ENCODE results near the gene CUTA. TPM values are rescaled to one million over a fixed set of nuclear protein-coding genes. Genes with fewer than 3 reads are reported as not detected.
A peak's percentile ranks its signal among the peaks of the same experiment; 100 is the strongest.

Gene CUTA
- polyA plus RNA-seq, 1 of the 3 experiments (the other 2 are of a cell fraction): 444 TPM

DNA sequence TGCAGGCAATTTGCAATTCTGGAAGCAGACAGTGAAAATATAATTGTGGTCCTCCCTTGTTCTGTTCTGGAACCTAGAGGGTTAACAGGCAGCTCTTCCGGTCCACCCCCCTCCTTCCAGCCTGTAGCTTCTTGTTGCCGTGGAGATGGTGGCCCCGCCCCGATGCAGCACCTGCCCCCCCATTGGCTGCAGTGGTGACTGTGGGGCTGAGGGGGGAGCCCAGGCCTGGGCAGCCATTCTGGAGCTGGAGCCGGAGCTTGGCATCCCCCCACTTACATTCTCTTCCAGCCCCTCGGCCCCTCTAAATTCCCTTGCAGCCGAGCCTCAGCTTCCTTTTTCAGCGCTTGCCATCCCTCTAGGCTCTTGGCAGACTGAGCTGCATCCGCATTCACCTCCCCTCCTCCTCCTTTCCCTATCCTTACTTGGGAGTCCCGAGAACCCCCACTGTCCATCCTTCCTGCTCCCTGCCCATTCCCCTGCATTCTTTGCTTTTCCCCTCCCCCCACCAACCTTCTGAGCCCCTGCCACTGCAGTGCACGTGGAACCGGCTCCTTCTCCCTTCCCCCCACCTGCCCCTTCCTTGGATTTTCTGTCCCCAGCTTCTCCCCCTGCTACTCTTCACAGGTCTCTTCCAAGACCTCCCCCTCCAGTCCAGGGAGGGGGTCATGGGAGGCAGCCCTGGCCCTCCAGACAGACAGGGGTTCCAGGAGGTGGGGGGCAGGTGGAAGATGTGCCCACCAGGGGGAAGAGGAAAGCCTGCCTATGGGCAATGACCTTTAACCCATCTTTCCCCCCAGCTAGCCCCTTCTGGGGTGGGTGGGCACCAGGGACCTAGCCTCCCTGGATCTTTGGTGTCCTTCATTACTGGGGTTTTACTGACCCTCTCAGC lies 13.3 kb upstream of the CUTA start:
- POLR2A ChIA-PET: interaction anchor here (0.8 to 1.7 kb wide), 4 partner anchors 13 to 459 kb away, joined by 3 to 9 read pairs (median 4); partner anchors contain the start of gene ZBTB9
- TF ChIP-seq SMC3 (IDR thresholded peaks at IDR 0.05; ENCODE audit: low read depth, low read length): no peak
- peak; percentile 58; the same call in 1 of the 2 replicates for TF ChIP-seq MXI1 (IDR thresholded peaks at IDR 0.05; ENCODE audit: low read depth, low read length)
- TF ChIP-seq, protein P1, sequence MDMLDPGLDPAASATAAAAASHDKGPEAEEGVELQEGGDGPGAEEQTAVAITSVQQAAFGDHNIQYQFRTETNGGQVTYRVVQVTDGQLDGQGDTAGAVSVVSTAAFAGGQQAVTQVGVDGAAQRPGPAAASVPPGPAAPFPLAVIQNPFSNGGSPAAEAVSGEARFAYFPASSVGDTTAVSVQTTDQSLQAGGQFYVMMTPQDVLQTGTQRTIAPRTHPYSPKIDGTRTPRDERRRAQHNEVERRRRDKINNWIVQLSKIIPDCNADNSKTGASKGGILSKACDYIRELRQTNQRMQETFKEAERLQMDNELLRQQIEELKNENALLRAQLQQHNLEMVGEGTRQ (IDR thresholded peaks at IDR 0.05; ENCODE audit: borderline replicate concordance, low read depth, low read length): no peak
- TF ChIP-seq RXRA (IDR thresholded peaks at IDR 0.05; ENCODE audit: borderline replicate concordance, low read depth): no peak
- TF ChIP-seq, protein P2, sequence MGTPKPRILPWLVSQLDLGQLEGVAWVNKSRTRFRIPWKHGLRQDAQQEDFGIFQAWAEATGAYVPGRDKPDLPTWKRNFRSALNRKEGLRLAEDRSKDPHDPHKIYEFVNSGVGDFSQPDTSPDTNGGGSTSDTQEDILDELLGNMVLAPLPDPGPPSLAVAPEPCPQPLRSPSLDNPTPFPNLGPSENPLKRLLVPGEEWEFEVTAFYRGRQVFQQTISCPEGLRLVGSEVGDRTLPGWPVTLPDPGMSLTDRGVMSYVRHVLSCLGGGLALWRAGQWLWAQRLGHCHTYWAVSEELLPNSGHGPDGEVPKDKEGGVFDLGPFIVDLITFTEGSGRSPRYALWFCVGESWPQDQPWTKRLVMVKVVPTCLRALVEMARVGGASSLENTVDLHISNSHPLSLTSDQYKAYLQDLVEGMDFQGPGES (IDR thresholded peaks at IDR 0.05; ENCODE audit: low read depth, low read length): no peak
- TF ChIP-seq, protein P3, sequence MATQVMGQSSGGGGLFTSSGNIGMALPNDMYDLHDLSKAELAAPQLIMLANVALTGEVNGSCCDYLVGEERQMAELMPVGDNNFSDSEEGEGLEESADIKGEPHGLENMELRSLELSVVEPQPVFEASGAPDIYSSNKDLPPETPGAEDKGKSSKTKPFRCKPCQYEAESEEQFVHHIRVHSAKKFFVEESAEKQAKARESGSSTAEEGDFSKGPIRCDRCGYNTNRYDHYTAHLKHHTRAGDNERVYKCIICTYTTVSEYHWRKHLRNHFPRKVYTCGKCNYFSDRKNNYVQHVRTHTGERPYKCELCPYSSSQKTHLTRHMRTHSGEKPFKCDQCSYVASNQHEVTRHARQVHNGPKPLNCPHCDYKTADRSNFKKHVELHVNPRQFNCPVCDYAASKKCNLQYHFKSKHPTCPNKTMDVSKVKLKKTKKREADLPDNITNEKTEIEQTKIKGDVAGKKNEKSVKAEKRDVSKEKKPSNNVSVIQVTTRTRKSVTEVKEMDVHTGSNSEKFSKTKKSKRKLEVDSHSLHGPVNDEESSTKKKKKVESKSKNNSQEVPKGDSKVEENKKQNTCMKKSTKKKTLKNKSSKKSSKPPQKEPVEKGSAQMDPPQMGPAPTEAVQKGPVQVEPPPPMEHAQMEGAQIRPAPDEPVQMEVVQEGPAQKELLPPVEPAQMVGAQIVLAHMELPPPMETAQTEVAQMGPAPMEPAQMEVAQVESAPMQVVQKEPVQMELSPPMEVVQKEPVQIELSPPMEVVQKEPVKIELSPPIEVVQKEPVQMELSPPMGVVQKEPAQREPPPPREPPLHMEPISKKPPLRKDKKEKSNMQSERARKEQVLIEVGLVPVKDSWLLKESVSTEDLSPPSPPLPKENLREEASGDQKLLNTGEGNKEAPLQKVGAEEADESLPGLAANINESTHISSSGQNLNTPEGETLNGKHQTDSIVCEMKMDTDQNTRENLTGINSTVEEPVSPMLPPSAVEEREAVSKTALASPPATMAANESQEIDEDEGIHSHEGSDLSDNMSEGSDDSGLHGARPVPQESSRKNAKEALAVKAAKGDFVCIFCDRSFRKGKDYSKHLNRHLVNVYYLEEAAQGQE (IDR thresholded peaks at IDR 0.05; ENCODE audit: low read depth, low read length): no peak
- TF ChIP-seq GABPA (IDR thresholded peaks at IDR 0.05; ENCODE audit: low read depth): peak; percentile 48; the same call in 1 of the 2 replicates
- no peak for TF ChIP-seq TEAD4 (IDR thresholded peaks at IDR 0.05; ENCODE audit: borderline replicate concordance, insufficient read depth)
- no peak for TF ChIP-seq RFX5 (IDR thresholded peaks at IDR 0.05; ENCODE audit: low read length)
- no peak for TF ChIP-seq EP300 (IDR thresholded peaks at IDR 0.05; ENCODE audit: borderline replicate concordance in 1 of 2, low read depth in 1 of 2, low read length in 1 of 2)
- no peak for TF ChIP-seq YY1 (IDR thresholded peaks at IDR 0.05; ENCODE audit: low read depth)
- TF ChIP-seq, protein P4, sequence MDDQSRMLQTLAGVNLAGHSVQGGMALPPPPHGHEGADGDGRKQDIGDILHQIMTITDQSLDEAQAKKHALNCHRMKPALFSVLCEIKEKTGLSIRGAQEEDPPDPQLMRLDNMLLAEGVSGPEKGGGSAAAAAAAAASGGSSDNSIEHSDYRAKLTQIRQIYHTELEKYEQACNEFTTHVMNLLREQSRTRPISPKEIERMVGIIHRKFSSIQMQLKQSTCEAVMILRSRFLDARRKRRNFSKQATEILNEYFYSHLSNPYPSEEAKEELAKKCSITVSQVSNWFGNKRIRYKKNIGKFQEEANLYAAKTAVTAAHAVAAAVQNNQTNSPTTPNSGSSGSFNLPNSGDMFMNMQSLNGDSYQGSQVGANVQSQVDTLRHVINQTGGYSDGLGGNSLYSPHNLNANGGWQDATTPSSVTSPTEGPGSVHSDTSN (IDR thresholded peaks at IDR 0.05): no peak
- no peak for TF ChIP-seq GATA2 (CRISPR knock-in tag; IDR thresholded peaks at IDR 0.05)
- no peak for TF ChIP-seq NFIC (IDR thresholded peaks at IDR 0.05; ENCODE audit: borderline replicate concordance)
- TF ChIP-seq SIN3A (IDR thresholded peaks at IDR 0.05; ENCODE audit: borderline replicate concordance, low read depth, low read length): no peak
- no peak for TF ChIP-seq FOXM1 (IDR thresholded peaks at IDR 0.05; ENCODE audit: low read depth)
- no peak for TF ChIP-seq EZH2phosphoT487 (IDR thresholded peaks at IDR 0.05; ENCODE audit: borderline replicate concordance, low read depth)
- TF ChIP-seq, protein P5, sequence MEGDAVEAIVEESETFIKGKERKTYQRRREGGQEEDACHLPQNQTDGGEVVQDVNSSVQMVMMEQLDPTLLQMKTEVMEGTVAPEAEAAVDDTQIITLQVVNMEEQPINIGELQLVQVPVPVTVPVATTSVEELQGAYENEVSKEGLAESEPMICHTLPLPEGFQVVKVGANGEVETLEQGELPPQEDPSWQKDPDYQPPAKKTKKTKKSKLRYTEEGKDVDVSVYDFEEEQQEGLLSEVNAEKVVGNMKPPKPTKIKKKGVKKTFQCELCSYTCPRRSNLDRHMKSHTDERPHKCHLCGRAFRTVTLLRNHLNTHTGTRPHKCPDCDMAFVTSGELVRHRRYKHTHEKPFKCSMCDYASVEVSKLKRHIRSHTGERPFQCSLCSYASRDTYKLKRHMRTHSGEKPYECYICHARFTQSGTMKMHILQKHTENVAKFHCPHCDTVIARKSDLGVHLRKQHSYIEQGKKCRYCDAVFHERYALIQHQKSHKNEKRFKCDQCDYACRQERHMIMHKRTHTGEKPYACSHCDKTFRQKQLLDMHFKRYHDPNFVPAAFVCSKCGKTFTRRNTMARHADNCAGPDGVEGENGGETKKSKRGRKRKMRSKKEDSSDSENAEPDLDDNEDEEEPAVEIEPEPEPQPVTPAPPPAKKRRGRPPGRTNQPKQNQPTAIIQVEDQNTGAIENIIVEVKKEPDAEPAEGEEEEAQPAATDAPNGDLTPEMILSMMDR (IDR thresholded peaks at IDR 0.05): no peak
- no peak for TF ChIP-seq RCOR1 (IDR thresholded peaks at IDR 0.05; ENCODE audit: low read length)
- no peak for TF ChIP-seq RAD21 (IDR thresholded peaks at IDR 0.05; ENCODE audit: low read length)
- TF ChIP-seq, protein P6, sequence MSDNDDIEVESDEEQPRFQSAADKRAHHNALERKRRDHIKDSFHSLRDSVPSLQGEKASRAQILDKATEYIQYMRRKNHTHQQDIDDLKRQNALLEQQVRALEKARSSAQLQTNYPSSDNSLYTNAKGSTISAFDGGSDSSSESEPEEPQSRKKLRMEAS (IDR thresholded peaks at IDR 0.05; ENCODE audit: low read depth): no peak
- TF ChIP-seq TCF12 (IDR thresholded peaks at IDR 0.05): no peak

More for the DNA sequence above, 13.3 kb upstream of the CUTA start:
- H3K4me3 ChIP-seq (ENCODE audit: low read depth in 2 of 2, low read length in 1 of 2): peak overlapping the region; percentile 39 to 40; a peak in 3 of 4 replicates
- peak; percentile 98 for DNase-seq
- H3K4me1 ChIP-seq (ENCODE audit: control insufficient read depth in 1 of 2, insufficient read depth in 2 of 2, low read depth in 1 of 2, low read length in 1 of 2): peaks cover 17 to 44% of the 10 kb centered on the region in 2 experiments
- H3K9ac ChIP-seq: no peak overlapping the region
- peaks cover 0 to 9% of the 10 kb centered on the region in 2 experiments for H3K36me3 ChIP-seq (replicated peaks in 1 of 2; ENCODE audit: control insufficient read depth in 1 of 2, insufficient read depth in 2 of 2, low read length in 1 of 2)
- CTCF ChIA-PET: interaction anchor here (0.8 to 2.3 kb wide), 5 partner anchors 9 to 37 kb away, joined by 3 to 8 read pairs (median 4); partner anchors contain the start of genes CUTA and ZBTB9
- peaks cover 33% of the 10 kb centered on the region; the same call in 1 of the 2 replicates for H3K79me2 ChIP-seq (ENCODE audit: insufficient read depth)
- H3K4me2 ChIP-seq: peak overlapping the region; percentile 49; the same call in 1 of the 2 replicates
- H3F3A ChIP-seq (replicated peaks; ENCODE audit: insufficient read depth): peaks cover 13% of the 10 kb centered on the region
- H4K20me1 ChIP-seq (ENCODE audit: insufficient read depth): no peaks in the 10 kb centered on the region; the same call in 1 of the 2 replicates
- WGBS (ENCODE audit: low lambda C conversion rate): 11% methylated on average over 11 of the region's 12 CpGs
- no peaks in the 10 kb centered on the region for H3K9me2 ChIP-seq
- peak overlapping the region in 1 of 2 experiments; percentile 47; a peak in 1 of 4 replicates for H3K27ac ChIP-seq (ENCODE audit: low read depth in 2 of 2, low read length in 1 of 2)
- no peak overlapping the region for H2AFZ ChIP-seq (ENCODE audit: low read depth)
- no peaks in the 10 kb centered on the region for H3K9me3 ChIP-seq
- H3K27me3 ChIP-seq (ENCODE audit: insufficient read depth): no peaks in the 10 kb centered on the region

All from SK-N-SH (cell line).